ENCODE measurements around the gene S100A16.
A peak's percentile ranks its signal among the peaks of the same experiment; 100 is the strongest.
"Not testable (repeated sequence)": the region's sequence is repeated elsewhere in the genome, so short reads cannot be mapped to it uniquely, and the experiment has no call there.

The S100A16 gene

DNA sequence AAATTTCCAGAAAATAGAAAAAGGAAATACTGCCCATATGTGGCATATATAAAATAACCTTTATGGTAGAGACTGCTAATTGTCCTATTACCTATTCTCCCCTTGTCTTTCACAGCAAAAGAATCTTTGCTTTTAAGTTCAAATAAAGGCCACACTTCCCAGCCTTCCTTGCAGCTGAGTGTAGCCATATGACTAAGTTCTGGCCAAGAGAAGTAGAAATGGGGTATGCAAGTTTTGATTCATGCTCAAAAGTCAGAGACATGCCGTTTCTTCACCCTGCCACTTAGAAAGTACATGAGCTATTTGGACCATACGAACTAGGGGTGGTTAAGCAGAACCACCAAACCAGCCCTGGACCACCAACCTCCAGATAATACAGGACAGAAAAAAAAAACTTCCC is 29.0 kb downstream of the S100A16 start:
- ATAC-seq (ENCODE audit: low read depth) (no peak), DNase-seq (ENCODE audit: low spot score) (no peak)
- TF ChIP-seq, protein P1, sequence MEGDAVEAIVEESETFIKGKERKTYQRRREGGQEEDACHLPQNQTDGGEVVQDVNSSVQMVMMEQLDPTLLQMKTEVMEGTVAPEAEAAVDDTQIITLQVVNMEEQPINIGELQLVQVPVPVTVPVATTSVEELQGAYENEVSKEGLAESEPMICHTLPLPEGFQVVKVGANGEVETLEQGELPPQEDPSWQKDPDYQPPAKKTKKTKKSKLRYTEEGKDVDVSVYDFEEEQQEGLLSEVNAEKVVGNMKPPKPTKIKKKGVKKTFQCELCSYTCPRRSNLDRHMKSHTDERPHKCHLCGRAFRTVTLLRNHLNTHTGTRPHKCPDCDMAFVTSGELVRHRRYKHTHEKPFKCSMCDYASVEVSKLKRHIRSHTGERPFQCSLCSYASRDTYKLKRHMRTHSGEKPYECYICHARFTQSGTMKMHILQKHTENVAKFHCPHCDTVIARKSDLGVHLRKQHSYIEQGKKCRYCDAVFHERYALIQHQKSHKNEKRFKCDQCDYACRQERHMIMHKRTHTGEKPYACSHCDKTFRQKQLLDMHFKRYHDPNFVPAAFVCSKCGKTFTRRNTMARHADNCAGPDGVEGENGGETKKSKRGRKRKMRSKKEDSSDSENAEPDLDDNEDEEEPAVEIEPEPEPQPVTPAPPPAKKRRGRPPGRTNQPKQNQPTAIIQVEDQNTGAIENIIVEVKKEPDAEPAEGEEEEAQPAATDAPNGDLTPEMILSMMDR (IDR thresholded peaks at IDR 0.05; ENCODE audit: poor library complexity, severe bottlenecking), result no peak
- Histone ChIP-seq H3K9me3 (ENCODE audit: severe bottlenecking) (no peaks in the 10 kb centered on the region), H3K4me1 (ENCODE audit: insufficient read depth, poor library complexity, severe bottlenecking) (peaks cover 3% of the 10 kb centered on the region), H3K36me3 (ENCODE audit: low read depth) (no peaks in the 10 kb centered on the region), H3K27ac (ENCODE audit: poor library complexity, severe bottlenecking) (no peak overlapping the region), H3K27me3 (ENCODE audit: insufficient read depth, poor library complexity, severe bottlenecking) (no peaks in the 10 kb centered on the region), H3K4me3 (ENCODE audit: severe bottlenecking) (no peak overlapping the region)

DNA sequence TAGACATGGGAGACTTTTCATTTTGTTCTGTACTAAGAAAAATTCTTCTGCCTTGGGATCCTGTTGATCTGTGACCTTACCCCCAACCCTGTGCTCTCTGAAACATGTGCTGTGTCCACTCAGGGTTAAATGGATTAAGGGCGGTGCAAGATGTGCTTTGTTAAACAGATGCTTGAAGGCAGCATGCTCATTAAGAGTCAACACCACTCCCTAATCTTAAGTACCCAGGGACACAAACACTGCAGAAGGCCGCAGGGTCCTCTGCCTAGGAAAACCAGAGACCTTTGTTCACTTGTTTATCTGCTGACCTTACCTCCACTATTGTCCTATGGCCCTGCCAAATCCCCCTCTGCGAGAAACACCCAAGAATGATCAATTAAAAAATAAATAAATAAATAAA is 29.4 kb downstream of the S100A16 start:
- not testable (repeated sequence) for H3K36me3 ChIP-seq (ENCODE audit: low read depth); H3K27ac ChIP-seq (ENCODE audit: poor library complexity, severe bottlenecking); ATAC-seq (ENCODE audit: low read depth); H3K4me3 ChIP-seq (ENCODE audit: severe bottlenecking); H3K4me1 ChIP-seq (ENCODE audit: insufficient read depth, poor library complexity, severe bottlenecking); H3K27me3 ChIP-seq (ENCODE audit: insufficient read depth, poor library complexity, severe bottlenecking); DNase-seq (ENCODE audit: low spot score); H3K9me3 ChIP-seq (ENCODE audit: severe bottlenecking)

DNA sequence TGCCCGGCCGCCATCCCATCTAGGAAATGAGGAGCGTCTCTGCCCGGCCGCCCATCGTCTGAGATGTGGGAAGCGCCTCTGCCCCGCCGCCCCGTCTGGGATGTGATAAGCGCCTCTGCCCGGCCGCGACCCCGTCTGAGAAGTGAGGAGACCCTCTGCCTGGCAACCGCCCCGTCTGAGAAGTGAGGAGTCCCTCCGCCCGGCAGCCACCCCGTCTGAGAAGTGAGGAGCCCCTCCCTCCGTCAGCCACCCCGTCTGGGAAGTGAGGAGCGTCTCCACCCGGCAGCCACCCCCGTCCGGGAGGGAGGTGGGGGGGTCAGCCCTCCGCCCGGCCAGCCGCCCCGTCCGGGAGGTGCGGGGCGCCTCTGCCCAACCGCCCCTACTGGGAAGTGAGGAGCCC is 30.1 kb downstream of the S100A16 start:
- not testable (repeated sequence) for H3K4me3 ChIP-seq (ENCODE audit: severe bottlenecking); H3K4me1 ChIP-seq (ENCODE audit: insufficient read depth, poor library complexity, severe bottlenecking); H3K27ac ChIP-seq (ENCODE audit: poor library complexity, severe bottlenecking); DNase-seq (ENCODE audit: low spot score); ATAC-seq (ENCODE audit: low read depth); H3K9me3 ChIP-seq (ENCODE audit: severe bottlenecking); H3K27me3 ChIP-seq (ENCODE audit: insufficient read depth, poor library complexity, severe bottlenecking); H3K36me3 ChIP-seq (ENCODE audit: low read depth)

DNA sequence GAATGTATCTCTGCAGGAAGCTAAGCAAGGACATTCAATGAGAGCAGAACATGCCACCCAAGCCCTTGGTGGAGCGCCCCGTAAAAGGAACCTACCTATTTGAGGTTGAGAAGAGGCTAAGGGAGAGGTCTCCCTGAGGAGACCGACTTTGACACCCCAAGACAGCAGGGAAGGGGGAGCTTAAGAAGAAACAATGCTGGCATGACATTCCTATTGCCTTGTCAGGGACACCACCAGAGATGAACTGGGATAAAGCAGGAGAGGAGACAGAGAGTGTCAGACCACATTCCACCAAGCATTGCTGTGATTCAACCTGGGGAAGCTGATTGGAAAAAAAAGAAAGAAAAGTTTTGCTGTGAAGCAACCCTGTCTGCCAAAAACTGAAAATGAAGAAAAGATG is 34.0 kb downstream of the S100A16 start:
- Histone ChIP-seq H3K4me3 (ENCODE audit: severe bottlenecking) (no peak overlapping the region), H3K9me3 (ENCODE audit: severe bottlenecking) (no peaks in the 10 kb centered on the region), H3K4me1 (ENCODE audit: insufficient read depth, poor library complexity, severe bottlenecking) (peaks cover 3% of the 10 kb centered on the region), H3K36me3 (ENCODE audit: low read depth) (no peaks in the 10 kb centered on the region), H3K27ac (ENCODE audit: poor library complexity, severe bottlenecking) (no peak overlapping the region), H3K27me3 (ENCODE audit: insufficient read depth, poor library complexity, severe bottlenecking) (no peaks in the 10 kb centered on the region)
- ATAC-seq (ENCODE audit: low read depth) (no peak), DNase-seq (ENCODE audit: low spot score) (no peak)
- TF ChIP-seq, protein P1 (IDR thresholded peaks at IDR 0.05; ENCODE audit: poor library complexity, severe bottlenecking), result no peak

DNA sequence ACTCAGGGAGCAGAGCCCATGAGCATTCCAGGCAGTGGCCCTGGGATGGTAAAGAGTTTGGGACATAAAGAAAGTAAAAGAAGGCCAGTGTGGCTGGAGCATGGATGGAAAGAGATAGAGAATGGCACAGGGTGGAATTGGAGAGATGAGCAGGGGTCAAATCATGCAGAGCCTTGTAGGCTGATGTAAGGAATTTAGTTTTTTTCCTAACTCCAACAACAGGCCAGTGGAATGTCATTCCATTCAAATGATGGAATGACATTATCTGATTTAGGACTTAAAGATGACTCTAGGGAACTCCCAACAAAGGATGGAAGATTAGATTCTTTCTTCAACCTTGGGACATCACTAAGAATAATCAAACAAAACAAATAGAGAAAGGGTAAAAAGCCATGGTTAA is 34.4 kb downstream of the S100A16 start:
- H3K4me3 ChIP-seq (ENCODE audit: severe bottlenecking), result no peak overlapping the region
- no peak for DNase-seq (ENCODE audit: low spot score)

DNA sequence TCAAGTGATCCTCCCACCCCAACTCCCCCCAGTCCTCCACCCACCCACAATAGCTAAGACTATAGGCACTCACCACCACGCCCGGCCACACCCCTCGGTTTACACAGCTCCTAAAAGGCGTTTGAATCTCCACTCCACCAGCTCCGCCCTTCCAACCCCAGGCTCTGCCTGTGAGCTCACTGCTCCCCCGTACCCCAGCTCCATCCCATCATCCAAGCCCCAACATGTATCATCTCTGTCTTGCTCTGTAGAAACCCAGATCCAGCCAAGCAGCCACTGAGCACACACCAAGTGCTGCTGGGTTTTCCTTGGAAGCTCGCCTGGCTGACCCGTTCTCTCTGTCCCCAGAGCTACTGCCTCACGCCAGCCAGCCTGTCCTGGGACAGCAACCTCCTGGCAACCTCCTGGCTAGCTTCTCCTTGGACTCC is 35.3 kb downstream of the S100A16 start:
- Histone ChIP-seq H3K27ac (ENCODE audit: poor library complexity, severe bottlenecking) (no peak overlapping the region), H3K9me3 (ENCODE audit: severe bottlenecking) (no peaks in the 10 kb centered on the region), H3K36me3 (ENCODE audit: low read depth) (no peaks in the 10 kb centered on the region), H3K27me3 (ENCODE audit: insufficient read depth, poor library complexity, severe bottlenecking) (no peaks in the 10 kb centered on the region), H3K4me3 (ENCODE audit: severe bottlenecking) (no peak overlapping the region), H3K4me1 (ENCODE audit: insufficient read depth, poor library complexity, severe bottlenecking) (peaks cover 11% of the 10 kb centered on the region)
- peak; percentile 39; the same call in 2 of the 3 replicates for ATAC-seq (ENCODE audit: low read depth)
- DNase-seq (ENCODE audit: low spot score), result no peak
- TF ChIP-seq, protein P1 (IDR thresholded peaks at IDR 0.05; ENCODE audit: poor library complexity, severe bottlenecking), result no peak

More for the DNA sequence above, 34.4 kb downstream of the S100A16 start:
- Histone ChIP-seq H3K4me1 (ENCODE audit: insufficient read depth, poor library complexity, severe bottlenecking) (peaks cover 3% of the 10 kb centered on the region), H3K9me3 (ENCODE audit: severe bottlenecking) (no peaks in the 10 kb centered on the region), H3K27me3 (ENCODE audit: insufficient read depth, poor library complexity, severe bottlenecking) (no peaks in the 10 kb centered on the region), H3K27ac (ENCODE audit: poor library complexity, severe bottlenecking) (no peak overlapping the region), H3K36me3 (ENCODE audit: low read depth) (no peaks in the 10 kb centered on the region)
- TF ChIP-seq, protein P1 (IDR thresholded peaks at IDR 0.05; ENCODE audit: poor library complexity, severe bottlenecking), result no peak
- 0 out of 3 replicates have a peak, but pooled peaks have one; percentile 12 for ATAC-seq (ENCODE audit: low read depth)
